ENCODE data around the gene ZCCHC3. TPM values are rescaled to one million over a fixed set of nuclear protein-coding genes. Genes with fewer than 3 reads are reported as not detected.

Gene ZCCHC3
- total RNA-seq, 1 donor: 9.0 TPM

DNA sequence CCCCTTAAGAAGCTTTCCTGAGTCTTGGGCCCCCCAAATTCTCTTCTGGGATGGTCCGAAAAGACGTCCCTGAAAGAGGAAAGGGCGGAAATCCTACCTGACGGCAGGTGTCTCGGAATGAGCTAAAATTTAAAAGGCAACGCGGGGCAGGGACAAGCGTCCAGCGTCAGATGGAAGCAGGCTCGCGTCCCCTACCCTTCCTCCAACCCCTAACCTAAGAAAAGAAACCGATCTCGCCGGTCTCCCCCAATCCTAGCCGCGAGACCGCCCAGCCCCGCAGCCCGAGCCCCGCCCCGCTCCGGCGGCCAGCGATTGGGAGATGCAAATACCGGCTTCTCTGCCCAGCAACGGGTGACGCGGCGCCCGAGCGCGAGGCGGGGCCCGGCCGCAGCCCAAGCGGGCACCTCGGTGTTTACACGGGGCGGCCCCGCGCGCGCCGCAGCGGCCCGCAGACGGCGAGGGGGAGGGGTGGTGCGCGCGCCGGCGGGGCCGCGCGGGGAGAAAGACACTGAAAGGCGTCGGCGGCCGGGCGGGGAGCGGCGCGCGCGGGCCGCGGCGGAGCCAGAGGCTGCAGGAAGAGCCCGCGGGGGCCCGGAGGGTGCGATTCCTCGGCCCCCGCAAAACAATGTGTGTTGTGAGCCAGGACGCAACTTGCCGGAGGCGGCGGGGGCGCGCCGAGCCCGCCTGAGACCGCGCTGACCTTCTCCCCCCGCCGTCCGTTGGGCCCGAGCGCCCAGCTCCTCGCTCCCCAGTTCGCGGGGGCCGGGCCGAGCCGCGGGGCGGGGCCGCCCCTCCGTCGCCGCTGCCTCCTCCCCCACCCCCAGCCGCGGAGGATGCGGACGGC is 27.9 kb downstream of the ZCCHC3 start, which contains the start of gene SOX12:
Gene SOX12 (plus strand): TSS at position 508 of the 844 bp plus-strand sequence. CDS start 373 bp downstream, outside the sequence.
- Histone ChIP-seq H3K36me3 (ENCODE audit: insufficient read depth, low read length) (no peaks in the 10 kb centered on the region), H4K20me1 (ENCODE audit: insufficient read depth, low read length) (peaks cover 17% of the 10 kb centered on the region), H3K27me3 (ENCODE audit: insufficient read depth, low read length) (no peaks in the 10 kb centered on the region), H3K27ac (ENCODE audit: low read depth, low read length) (peak within 1 kb of the TSS; percentile 82), H3K9me3 (ENCODE audit: low read depth, low read length) (no peaks in the 10 kb centered on the region), H3K79me2 (ENCODE audit: insufficient read depth, low read length) (peaks cover 13% of the 10 kb centered on the region), H3K4me3 (ENCODE audit: insufficient read depth, low read length) (peak within 1 kb of the TSS; percentile 86), H3K4me2 (ENCODE audit: insufficient read depth, low read length) (peak within 1 kb of the TSS; percentile 100), H2AFZ (ENCODE audit: low read length) (peak within 1 kb of the TSS; percentile 79), H3K4me1 (ENCODE audit: insufficient read depth, low read length) (peaks cover 27% of the 10 kb centered on the region)
- TF ChIP-seq, protein P1, sequence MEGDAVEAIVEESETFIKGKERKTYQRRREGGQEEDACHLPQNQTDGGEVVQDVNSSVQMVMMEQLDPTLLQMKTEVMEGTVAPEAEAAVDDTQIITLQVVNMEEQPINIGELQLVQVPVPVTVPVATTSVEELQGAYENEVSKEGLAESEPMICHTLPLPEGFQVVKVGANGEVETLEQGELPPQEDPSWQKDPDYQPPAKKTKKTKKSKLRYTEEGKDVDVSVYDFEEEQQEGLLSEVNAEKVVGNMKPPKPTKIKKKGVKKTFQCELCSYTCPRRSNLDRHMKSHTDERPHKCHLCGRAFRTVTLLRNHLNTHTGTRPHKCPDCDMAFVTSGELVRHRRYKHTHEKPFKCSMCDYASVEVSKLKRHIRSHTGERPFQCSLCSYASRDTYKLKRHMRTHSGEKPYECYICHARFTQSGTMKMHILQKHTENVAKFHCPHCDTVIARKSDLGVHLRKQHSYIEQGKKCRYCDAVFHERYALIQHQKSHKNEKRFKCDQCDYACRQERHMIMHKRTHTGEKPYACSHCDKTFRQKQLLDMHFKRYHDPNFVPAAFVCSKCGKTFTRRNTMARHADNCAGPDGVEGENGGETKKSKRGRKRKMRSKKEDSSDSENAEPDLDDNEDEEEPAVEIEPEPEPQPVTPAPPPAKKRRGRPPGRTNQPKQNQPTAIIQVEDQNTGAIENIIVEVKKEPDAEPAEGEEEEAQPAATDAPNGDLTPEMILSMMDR (IDR thresholded peaks at IDR 0.05; ENCODE audit: extremely low read depth, low read depth, low read length): no peak
- peak; percentile 99 for DNase-seq (ENCODE audit: insufficient read length, low spot score, missing footprints)

DNA sequence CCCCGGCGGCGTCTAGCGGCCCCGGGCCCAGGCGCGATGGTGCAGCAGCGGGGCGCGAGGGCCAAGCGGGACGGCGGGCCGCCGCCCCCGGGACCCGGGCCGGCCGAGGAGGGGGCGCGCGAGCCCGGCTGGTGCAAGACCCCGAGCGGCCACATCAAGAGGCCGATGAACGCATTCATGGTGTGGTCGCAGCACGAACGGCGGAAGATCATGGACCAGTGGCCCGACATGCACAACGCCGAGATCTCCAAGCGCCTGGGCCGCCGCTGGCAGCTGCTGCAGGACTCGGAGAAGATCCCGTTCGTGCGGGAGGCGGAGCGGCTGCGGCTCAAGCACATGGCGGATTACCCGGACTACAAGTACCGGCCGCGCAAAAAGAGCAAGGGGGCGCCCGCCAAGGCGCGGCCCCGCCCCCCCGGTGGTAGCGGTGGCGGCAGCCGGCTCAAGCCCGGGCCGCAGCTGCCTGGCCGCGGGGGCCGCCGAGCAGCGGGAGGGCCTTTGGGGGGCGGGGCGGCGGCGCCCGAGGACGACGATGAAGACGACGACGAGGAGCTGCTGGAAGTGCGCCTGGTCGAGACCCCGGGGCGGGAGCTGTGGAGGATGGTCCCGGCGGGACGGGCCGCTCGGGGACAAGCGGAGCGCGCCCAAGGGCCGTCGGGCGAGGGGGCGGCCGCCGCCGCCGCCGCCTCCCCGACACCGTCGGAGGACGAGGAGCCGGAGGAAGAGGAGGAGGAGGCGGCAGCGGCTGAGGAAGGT is 28.7 kb downstream of the ZCCHC3 start:
- Histone ChIP-seq H3K4me2 (ENCODE audit: insufficient read depth, low read length) (peak overlapping the region; percentile 95), H3K27ac (ENCODE audit: low read depth, low read length) (no peak overlapping the region), H3K79me2 (ENCODE audit: insufficient read depth, low read length) (peaks cover 13% of the 10 kb centered on the region), H3K36me3 (ENCODE audit: insufficient read depth, low read length) (no peaks in the 10 kb centered on the region), H3K4me3 (ENCODE audit: insufficient read depth, low read length) (peak overlapping the region; percentile 86), H3K27me3 (ENCODE audit: insufficient read depth, low read length) (no peaks in the 10 kb centered on the region), H2AFZ (ENCODE audit: low read length) (peak overlapping the region; percentile 76), H3K4me1 (ENCODE audit: insufficient read depth, low read length) (peaks cover 30% of the 10 kb centered on the region), H3K9me3 (ENCODE audit: low read depth, low read length) (no peaks in the 10 kb centered on the region), H4K20me1 (ENCODE audit: insufficient read depth, low read length) (peaks cover 25% of the 10 kb centered on the region)
- TF ChIP-seq, protein P1 (IDR thresholded peaks at IDR 0.05; ENCODE audit: extremely low read depth, low read depth, low read length): no peak
- peak; percentile 95 for DNase-seq (ENCODE audit: insufficient read length, low spot score, missing footprints)

DNA sequence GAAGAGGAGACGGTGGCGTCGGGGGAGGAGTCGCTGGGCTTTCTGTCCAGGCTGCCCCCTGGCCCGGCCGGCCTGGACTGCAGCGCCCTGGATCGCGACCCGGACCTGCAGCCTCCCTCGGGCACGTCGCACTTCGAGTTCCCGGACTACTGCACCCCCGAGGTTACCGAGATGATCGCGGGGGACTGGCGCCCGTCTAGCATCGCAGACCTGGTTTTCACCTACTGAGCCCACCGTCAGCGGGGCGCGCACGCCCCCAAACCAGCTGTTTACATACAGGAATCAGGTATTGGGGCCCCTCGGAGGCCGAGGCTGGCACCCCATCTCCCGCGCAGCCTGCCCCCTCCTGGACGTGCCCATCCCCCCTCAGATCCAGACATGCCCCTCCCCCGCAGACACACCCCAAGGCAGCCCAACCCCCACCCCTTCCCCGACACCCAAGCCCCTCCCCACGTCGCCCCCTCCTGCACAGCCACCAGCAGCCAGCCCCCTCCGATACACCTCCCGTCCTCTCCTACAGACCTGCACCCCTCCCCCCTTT is 29.3 kb downstream of the ZCCHC3 start:
- H3K36me3 ChIP-seq (ENCODE audit: insufficient read depth, low read length): no peaks in the 10 kb centered on the region
- peak overlapping the region; percentile 95 for H3K4me2 ChIP-seq (ENCODE audit: insufficient read depth, low read length)
- peaks cover 26% of the 10 kb centered on the region for H4K20me1 ChIP-seq (ENCODE audit: insufficient read depth, low read length)
- peak; percentile 67 for DNase-seq (ENCODE audit: insufficient read length, low spot score, missing footprints)
- H2AFZ ChIP-seq (ENCODE audit: low read length): peak overlapping the region; percentile 22
- no peak overlapping the region for H3K27ac ChIP-seq (ENCODE audit: low read depth, low read length)
- no peaks in the 10 kb centered on the region for H3K27me3 ChIP-seq (ENCODE audit: insufficient read depth, low read length)
- TF ChIP-seq, protein P1 (IDR thresholded peaks at IDR 0.05; ENCODE audit: extremely low read depth, low read depth, low read length): no peak
- H3K79me2 ChIP-seq (ENCODE audit: insufficient read depth, low read length): peaks cover 13% of the 10 kb centered on the region
- H3K9me3 ChIP-seq (ENCODE audit: low read depth, low read length): no peaks in the 10 kb centered on the region
- H3K4me1 ChIP-seq (ENCODE audit: insufficient read depth, low read length): peaks cover 30% of the 10 kb centered on the region
- H3K4me3 ChIP-seq (ENCODE audit: insufficient read depth, low read length): peak overlapping the region; percentile 86
